Measurements from ENCODE around the gene N4BP2. TPM values are rescaled to one million over a fixed set of nuclear protein-coding genes. Genes with fewer than 3 reads are reported as not detected.

The N4BP2 gene
- total RNA-seq, 1 donor from 2014 or later: 41.0 TPM

DNA sequence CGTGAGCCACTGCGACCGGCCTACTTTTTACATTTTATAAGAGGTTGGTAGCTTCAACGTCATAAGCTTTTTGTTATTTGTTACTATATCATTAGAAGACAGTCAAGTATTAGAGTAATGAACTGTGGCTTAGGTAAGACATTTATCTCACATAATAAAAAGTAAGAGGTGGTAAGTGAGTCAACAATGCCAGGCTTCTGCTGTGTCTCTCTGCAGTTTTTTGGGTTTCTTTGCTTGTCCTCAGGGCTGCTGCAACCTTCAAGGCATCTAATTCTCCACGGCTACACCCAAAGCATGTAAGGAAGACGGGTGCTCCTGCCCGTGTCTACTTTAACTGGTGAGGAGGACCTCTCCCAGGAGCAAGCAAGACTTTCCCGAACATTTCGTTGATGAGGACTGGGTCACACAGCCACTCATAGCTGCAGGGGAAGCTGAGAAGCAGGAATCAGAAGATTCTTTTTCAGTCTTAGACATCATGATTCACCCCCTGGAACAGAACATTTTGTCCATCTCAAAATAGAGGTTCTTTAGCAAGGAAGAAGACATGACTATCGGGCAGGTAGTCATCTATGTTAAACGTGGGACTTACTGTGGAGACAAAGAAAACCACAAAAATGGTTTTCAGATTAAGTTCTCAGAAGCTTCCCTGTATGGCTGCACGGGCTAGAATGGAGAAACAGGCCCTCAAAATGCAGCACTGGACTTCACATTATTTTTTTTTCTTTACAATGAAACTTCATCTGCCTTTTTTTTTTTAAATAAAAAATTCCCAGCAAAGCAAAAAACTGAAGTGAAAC, 127.2 kb downstream of the N4BP2 start:
- no peaks in the 10 kb centered on the region for H3K27me3 Mint-ChIP-seq (ENCODE audit: low read depth)
- DNase-seq (ENCODE audit: low spot score in 2 of 2, unreplicated experiment in 2 of 2): no peak
- H3K9me3 Mint-ChIP-seq: peaks cover 4% of the 10 kb centered on the region
- TF ChIP-seq CTCF (IDR thresholded peaks at IDR 0.05; ENCODE audit: unreplicated experiment): no peak
- no peak overlapping the region for H3K4me3 Mint-ChIP-seq
- H3K27ac Mint-ChIP-seq: no peak overlapping the region
- H3K36me3 Mint-ChIP-seq: no peaks in the 10 kb centered on the region
- peaks cover under 1% of the 10 kb centered on the region for H3K4me1 Mint-ChIP-seq

GRCh38 chr4:40185830-40186664, 129.4 kb downstream of the N4BP2 start:
- no peak overlapping the region for H3K4me3 Mint-ChIP-seq
- no peaks in the 10 kb centered on the region for H3K4me1 Mint-ChIP-seq
- no peak overlapping the region for H3K27ac Mint-ChIP-seq
- no peaks in the 10 kb centered on the region for H3K27me3 Mint-ChIP-seq (ENCODE audit: low read depth)
- no peak for TF ChIP-seq CTCF (IDR thresholded peaks at IDR 0.05; ENCODE audit: unreplicated experiment)
- DNase-seq (ENCODE audit: low spot score in 2 of 2, unreplicated experiment in 2 of 2): no peak
- H3K36me3 Mint-ChIP-seq: no peaks in the 10 kb centered on the region
- H3K9me3 Mint-ChIP-seq: peaks cover 3% of the 10 kb centered on the region

- H3K27ac Mint-ChIP-seq: no peak overlapping the region
- no peaks in the 10 kb centered on the region for H3K9me3 Mint-ChIP-seq
- H3K4me1 Mint-ChIP-seq: peaks cover 3% of the 10 kb centered on the region
- no peak for DNase-seq (ENCODE audit: low spot score in 2 of 2, unreplicated experiment in 2 of 2)
- TF ChIP-seq CTCF (IDR thresholded peaks at IDR 0.05; ENCODE audit: unreplicated experiment): no peak
- no peak overlapping the region for H3K4me3 Mint-ChIP-seq
- H3K27me3 Mint-ChIP-seq (ENCODE audit: low read depth): no peaks in the 10 kb centered on the region
- no peaks in the 10 kb centered on the region for H3K36me3 Mint-ChIP-seq
These were observed 130.0 kb downstream of the N4BP2 start for GRCh38 chr4:40186665-40187014.

DNA sequence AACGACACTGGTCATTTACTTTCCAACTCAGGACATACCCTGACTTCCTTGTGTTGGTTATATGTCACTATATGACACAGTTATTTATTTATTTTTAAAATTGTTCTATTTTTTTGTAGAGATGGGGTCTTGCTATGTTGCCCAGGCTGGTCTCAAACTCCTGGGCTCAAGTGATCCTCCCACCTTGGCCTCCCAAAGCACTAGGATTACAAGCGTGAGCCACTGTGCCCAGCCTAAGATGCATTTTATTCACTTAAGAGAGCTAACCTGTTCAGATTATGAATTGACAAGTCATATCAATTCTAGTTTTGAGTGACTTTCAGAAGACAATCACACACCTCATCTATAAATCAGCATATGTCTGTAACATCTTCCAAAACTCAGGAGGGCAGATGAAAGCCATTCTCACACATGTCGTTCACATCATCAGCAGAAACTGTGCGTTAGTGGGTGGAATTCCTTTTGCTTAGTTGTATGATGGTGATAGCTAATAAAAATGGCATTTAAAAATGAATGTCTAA, 130.8 kb downstream of the N4BP2 start:
- no peak for TF ChIP-seq CTCF (IDR thresholded peaks at IDR 0.05; ENCODE audit: unreplicated experiment)
- Mint-ChIP-seq H3K36me3 (no peaks in the 10 kb centered on the region), H3K4me1 (peaks cover 8% of the 10 kb centered on the region), H3K4me3 (no peak overlapping the region), H3K9me3 (no peaks in the 10 kb centered on the region), H3K27ac (no peak overlapping the region), H3K27me3 (ENCODE audit: low read depth) (no peaks in the 10 kb centered on the region)
- DNase-seq (ENCODE audit: low spot score in 2 of 2, unreplicated experiment in 2 of 2): no peak

- Mint-ChIP-seq H3K4me1 (peaks cover 30% of the 10 kb centered on the region), H3K27me3 (ENCODE audit: low read depth) (no peaks in the 10 kb centered on the region), H3K36me3 (no peaks in the 10 kb centered on the region), H3K9me3 (no peaks in the 10 kb centered on the region), H3K27ac (no peak overlapping the region), H3K4me3 (no peak overlapping the region)
- TF ChIP-seq CTCF (IDR thresholded peaks at IDR 0.05; ENCODE audit: unreplicated experiment): no peak
- no peak for DNase-seq (ENCODE audit: low spot score in 2 of 2, unreplicated experiment in 2 of 2)
These were observed 133.4 kb downstream of the N4BP2 start for GRCh38 chr4:40190019-40190418.
